Astrocyte of the cerebellum (primary cell): ENCODE data around the gene TMEM101.
"Not testable (repeated sequence)": the region's sequence is repeated elsewhere in the genome, so short reads cannot be mapped to it uniquely, and the experiment has no call there.

ENCODE experiments used
- DNase-seq: peaks from one replicate; pipeline ENCODE4 v3.0.0-alpha.2; 2011; ENCODE audit warnings: low read depth
- H3K4me3 ChIP-seq: 2 replicates; pipeline ENCODE4 v1.5.1; 2011; ENCODE audit warnings: mild to moderate bottlenecking, low read depth, low read length, moderate library complexity
- in situ Hi-C: cut with HindIII; loops from 2 replicates; pipeline ENCODE4 v1.10.0; 2017; ENCODE audit warnings: low sequenced_read_pairs
- TF ChIP-seq, protein P1 (sequence below): IDR thresholded peaks from 2 replicates; pipeline ENCODE4 v1.5.1; 2012; ENCODE audit warnings: low read length, low read depth, moderate library complexity, mild to moderate bottlenecking; ENCODE audit errors: missing control alignments

TMEM101 gene

DNA sequence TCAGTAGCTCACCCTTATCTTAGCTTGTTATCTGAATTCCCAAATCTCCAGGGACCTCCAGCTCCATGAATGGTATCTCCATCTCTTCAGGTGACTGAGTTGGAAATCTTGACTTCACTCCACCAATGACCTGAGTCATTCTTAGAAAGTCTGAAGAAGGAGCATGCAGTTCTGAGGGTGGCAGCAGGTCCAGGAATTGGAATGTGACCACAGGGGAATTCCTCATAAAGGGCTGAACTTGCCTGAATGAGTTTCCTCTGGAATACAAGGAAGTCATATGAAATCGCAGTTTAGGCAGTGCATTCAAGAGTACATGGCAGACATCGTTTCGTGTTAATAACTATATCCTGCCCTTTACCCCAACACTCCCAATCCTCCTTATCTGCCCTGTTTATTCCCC, 48.5 kb downstream of the TMEM101 start:
- in situ Hi-C loops = no loop called here
- no peak overlapping the region for H3K4me3 ChIP-seq
- DNase-seq = no peak
- TF ChIP-seq, protein P1, sequence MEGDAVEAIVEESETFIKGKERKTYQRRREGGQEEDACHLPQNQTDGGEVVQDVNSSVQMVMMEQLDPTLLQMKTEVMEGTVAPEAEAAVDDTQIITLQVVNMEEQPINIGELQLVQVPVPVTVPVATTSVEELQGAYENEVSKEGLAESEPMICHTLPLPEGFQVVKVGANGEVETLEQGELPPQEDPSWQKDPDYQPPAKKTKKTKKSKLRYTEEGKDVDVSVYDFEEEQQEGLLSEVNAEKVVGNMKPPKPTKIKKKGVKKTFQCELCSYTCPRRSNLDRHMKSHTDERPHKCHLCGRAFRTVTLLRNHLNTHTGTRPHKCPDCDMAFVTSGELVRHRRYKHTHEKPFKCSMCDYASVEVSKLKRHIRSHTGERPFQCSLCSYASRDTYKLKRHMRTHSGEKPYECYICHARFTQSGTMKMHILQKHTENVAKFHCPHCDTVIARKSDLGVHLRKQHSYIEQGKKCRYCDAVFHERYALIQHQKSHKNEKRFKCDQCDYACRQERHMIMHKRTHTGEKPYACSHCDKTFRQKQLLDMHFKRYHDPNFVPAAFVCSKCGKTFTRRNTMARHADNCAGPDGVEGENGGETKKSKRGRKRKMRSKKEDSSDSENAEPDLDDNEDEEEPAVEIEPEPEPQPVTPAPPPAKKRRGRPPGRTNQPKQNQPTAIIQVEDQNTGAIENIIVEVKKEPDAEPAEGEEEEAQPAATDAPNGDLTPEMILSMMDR = no peak

DNA sequence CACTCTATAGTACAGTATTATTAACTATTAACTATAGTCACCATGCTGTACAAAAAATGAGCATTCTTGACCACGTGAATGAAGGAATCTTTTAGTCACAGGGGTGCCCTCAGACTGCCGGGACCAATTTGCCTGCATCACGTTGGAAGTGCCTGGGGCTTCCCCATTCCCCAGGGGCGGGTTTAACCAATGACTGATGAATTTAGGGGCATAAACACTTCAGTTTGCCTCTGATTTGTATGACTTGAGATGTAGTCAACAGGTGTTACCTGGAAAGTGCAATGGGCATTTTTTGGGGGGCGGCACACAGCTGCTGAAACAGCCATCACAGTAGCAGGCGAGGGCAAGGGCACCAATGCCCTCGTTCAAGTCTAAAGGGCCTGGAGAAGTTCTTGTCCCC, 52.3 kb downstream of the TMEM101 start:
- in situ Hi-C loops = no loop called here
- no peak overlapping the region for H3K4me3 ChIP-seq
- TF ChIP-seq, protein P1 = no peak
- DNase-seq = no peak

DNA sequence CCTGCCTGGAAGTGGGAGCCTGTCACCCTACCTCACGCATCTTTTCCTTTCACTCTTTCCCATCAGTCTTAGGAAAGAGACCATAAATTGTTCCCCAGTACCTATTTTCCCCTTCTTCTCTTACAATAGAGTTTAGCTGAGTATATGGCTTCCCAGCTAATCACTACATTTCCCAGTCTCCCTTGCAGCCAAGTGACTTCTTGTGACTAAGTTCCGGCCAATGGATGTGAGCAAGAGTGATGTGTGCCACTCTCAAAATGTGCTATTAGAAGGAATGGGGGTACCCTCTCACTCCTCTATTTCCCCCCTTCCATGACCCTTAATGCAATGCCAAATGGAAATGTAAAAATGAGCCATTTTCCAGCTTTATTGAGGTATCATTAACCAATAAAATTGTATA, 52.8 kb downstream of the TMEM101 start:
- no peak for DNase-seq
- H3K4me3 ChIP-seq = no peak overlapping the region
- in situ Hi-C loops = no loop called here
- TF ChIP-seq, protein P1 = no peak

DNA sequence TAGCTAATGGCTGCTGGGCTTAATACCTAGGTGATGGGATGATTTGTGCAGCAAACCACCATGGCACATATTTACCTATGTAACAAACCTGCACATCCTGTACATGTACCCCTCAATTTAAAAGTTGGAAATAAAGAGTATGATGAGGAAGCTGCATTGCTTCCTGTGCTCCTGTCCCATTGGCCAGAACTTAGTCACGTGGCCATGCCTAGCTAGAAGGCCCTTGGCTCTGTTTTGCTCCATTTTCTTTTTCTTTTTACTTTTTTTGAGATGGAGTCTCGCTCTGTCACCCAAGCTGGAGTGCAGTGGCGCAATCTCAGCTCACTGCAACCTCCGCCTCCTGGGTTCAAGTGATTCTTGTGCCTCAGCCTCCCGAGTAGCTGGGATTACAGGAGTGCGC, 53.5 kb downstream of the TMEM101 start:
- H3K4me3 ChIP-seq, DNase-seq, in situ Hi-C loops: not testable (repeated sequence)
